Ascending aorta (tissue), 2 donors: Measurements from ENCODE around the gene USF3. TPM values are rescaled to one million over a fixed set of nuclear protein-coding genes. Genes with fewer than 3 reads are reported as not detected.

Experiments used
- DNase-seq, 2 donors: peaks; one replicate each; pipeline ENCODE4 v3.0.0-alpha.2; 2019; ENCODE audit warnings: low spot score in 2 of 2
- H3K27ac ChIP-seq, 2 donors: fragments of 200-600 bp; sonication (generic); one replicate each; pipeline ENCODE4 v1.5.1; 2016 to 2017; ENCODE audit warnings: mild to moderate bottlenecking in 1 of 2
- H3K27me3 ChIP-seq: fragments of 200-600 bp; sonication (generic); one replicate; pipeline ENCODE4 v1.5.1; 2017
- H3K36me3 ChIP-seq, 2 donors: fragments of 200-600 bp; sonication (generic); one replicate each; pipeline ENCODE4 v1.5.1; 2016
- H3K4me1 ChIP-seq, 2 donors: fragments of 200-600 bp; sonication (generic); one replicate each; pipeline ENCODE4 v1.5.1; 2016 to 2017; ENCODE audit warnings: mild to moderate bottlenecking in 1 of 2
- H3K4me3 ChIP-seq, 2 donors: fragments of 200-600 bp; sonication (generic); one replicate each; pipeline ENCODE4 v1.5.1; 2016 to 2017; ENCODE audit warnings: mild to moderate bottlenecking in 1 of 2
- H3K9me3 ChIP-seq, 2 donors: fragments of 200-600 bp; sonication (generic); one replicate each; pipeline ENCODE4 v1.5.1; 2016
- CTCF ChIP-seq, 3 experiments: fragments of 200-600 bp in 2 of 3; fragments of 450-650 bp in 1 of 3; sonication (generic) in 2 of 3; IDR thresholded peaks; one replicate each; pipeline ENCODE4 v1.5.1; 2016 to 2019; ENCODE audit warnings: antibody characterized with exemption in 3 of 3, mild to moderate bottlenecking in 1 of 3, moderate library complexity in 1 of 3
- intact Hi-C: fragments of 100-400 bp; cut with DNase I; formaldehyde crosslinking; loops from one replicate; pipeline ENCODE4 v1.15.1; 2023
- total RNA-seq: library from RNA; depleted of rRNA; stranded (reverse); fragments of >200 nt; gene quantifications from one replicate; pipeline ENCODE4 v1.1.0, GENCODE V29; 2016

USF3 gene
- total RNA-seq, 1 donor from 2014 or later = 16.1 TPM

GRCh38 chr3:113717308-113717707, 20.9 kb upstream of the USF3 start:
- H3K27ac ChIP-seq = no peak overlapping the region
- peaks cover 10 to 34% of the 10 kb centered on the region in 2 donors for H3K36me3 ChIP-seq
- no peaks in the 10 kb centered on the region for H3K9me3 ChIP-seq
- TF ChIP-seq CTCF (IDR thresholded peaks at IDR 0.05) = no peak
- peaks cover 0 to 4% of the 10 kb centered on the region in 2 donors for H3K4me1 ChIP-seq
- H3K27me3 ChIP-seq = no peaks in the 10 kb centered on the region
- no peak overlapping the region for H3K4me3 ChIP-seq
- DNase-seq = no peak
- intact Hi-C loops = no loop called here

- Histone ChIP-seq H3K36me3 (peaks cover 0 to 14% of the 10 kb centered on the region in 2 donors), H3K27ac (no peak overlapping the region), H3K4me3 (no peak overlapping the region), H3K4me1 (no peaks in the 10 kb centered on the region), H3K27me3 (no peaks in the 10 kb centered on the region), H3K9me3 (no peaks in the 10 kb centered on the region)
- no peak for TF ChIP-seq CTCF (IDR thresholded peaks at IDR 0.05)
- intact Hi-C loops = no loop called here
- no peak for DNase-seq
Observed at GRCh38 chr3:113714702-113715101, 18.3 kb upstream of the USF3 start.

GRCh38 chr3:113712129-113712528, 15.7 kb upstream of the USF3 start:
- TF ChIP-seq CTCF (IDR thresholded peaks at IDR 0.05) = no peak
- Histone ChIP-seq H3K9me3 (no peaks in the 10 kb centered on the region), H3K36me3 (peaks cover 0 to 5% of the 10 kb centered on the region in 2 donors), H3K27ac (no peak overlapping the region), H3K27me3 (no peaks in the 10 kb centered on the region), H3K4me3 (no peak overlapping the region), H3K4me1 (no peaks in the 10 kb centered on the region)
- DNase-seq = no peak
- intact Hi-C loops = no loop called here

GRCh38 chr3:113707835-113708234, 11.4 kb upstream of the USF3 start:
- TF ChIP-seq CTCF (IDR thresholded peaks at IDR 0.05) = no peak
- no peaks in the 10 kb centered on the region for H3K27me3 ChIP-seq
- no peaks in the 10 kb centered on the region for H3K4me1 ChIP-seq
- no peak for DNase-seq
- H3K27ac ChIP-seq = no peak overlapping the region
- intact Hi-C loops = no loop called here
- no peaks in the 10 kb centered on the region for H3K36me3 ChIP-seq
- H3K9me3 ChIP-seq = no peaks in the 10 kb centered on the region
- H3K4me3 ChIP-seq = no peak overlapping the region

- H3K27me3 ChIP-seq = no peaks in the 10 kb centered on the region
- peak overlapping the region; percentile 37 to 93 for H3K4me3 ChIP-seq
- DNase-seq = no peak
- TF ChIP-seq CTCF (IDR thresholded peaks at IDR 0.05) = no peak
- no peaks in the 10 kb centered on the region for H3K9me3 ChIP-seq
- peak overlapping the region in 1 of 2 donors; percentile 85 for H3K27ac ChIP-seq
- intact Hi-C loops = loop anchor here (5.0 kb wide), 3 partner anchors 677 to 1958 kb away; partner anchors contain the start of genes ATG3 and SLC35A5
- no peaks in the 10 kb centered on the region for H3K36me3 ChIP-seq
- peaks cover 0 to 17% of the 10 kb centered on the region in 2 donors for H3K4me1 ChIP-seq
Observed at GRCh38 chr3:113698956-113699355, 2.5 kb upstream of the USF3 start.
